KOPT-K1 (cell line): ENCODE measurements around the gene TEX44.
"Not testable (repeated sequence)": the region's sequence is repeated elsewhere in the genome, so short reads cannot be mapped to it uniquely, and the experiment has no call there.

Experiments used
- H3K27ac ChIP-seq: fragments of 200-600 bp; sonication (generic); 2 replicates; pipeline ENCODE4 v1.5.1; 2016; ENCODE audit warnings: antibody characterized with exemption, mild to moderate bottlenecking, low read depth, low read length; ENCODE audit not compliant: poor library complexity, severe bottlenecking
- H3K36me3 ChIP-seq: fragments of 200-600 bp; sonication (generic); 2 replicates; pipeline ENCODE4 v1.5.1; 2017; ENCODE audit warnings: antibody characterized with exemption, mild to moderate bottlenecking, low read length, moderate library complexity; ENCODE audit not compliant: insufficient read depth
- H3K9me3 ChIP-seq: fragments of 200-600 bp; sonication (generic); 2 replicates; pipeline ENCODE4 v1.5.1; 2017; ENCODE audit warnings: antibody characterized with exemption, low read length, mild to moderate bottlenecking; ENCODE audit not compliant: insufficient read depth, poor library complexity, severe bottlenecking

Gene TEX44

DNA sequence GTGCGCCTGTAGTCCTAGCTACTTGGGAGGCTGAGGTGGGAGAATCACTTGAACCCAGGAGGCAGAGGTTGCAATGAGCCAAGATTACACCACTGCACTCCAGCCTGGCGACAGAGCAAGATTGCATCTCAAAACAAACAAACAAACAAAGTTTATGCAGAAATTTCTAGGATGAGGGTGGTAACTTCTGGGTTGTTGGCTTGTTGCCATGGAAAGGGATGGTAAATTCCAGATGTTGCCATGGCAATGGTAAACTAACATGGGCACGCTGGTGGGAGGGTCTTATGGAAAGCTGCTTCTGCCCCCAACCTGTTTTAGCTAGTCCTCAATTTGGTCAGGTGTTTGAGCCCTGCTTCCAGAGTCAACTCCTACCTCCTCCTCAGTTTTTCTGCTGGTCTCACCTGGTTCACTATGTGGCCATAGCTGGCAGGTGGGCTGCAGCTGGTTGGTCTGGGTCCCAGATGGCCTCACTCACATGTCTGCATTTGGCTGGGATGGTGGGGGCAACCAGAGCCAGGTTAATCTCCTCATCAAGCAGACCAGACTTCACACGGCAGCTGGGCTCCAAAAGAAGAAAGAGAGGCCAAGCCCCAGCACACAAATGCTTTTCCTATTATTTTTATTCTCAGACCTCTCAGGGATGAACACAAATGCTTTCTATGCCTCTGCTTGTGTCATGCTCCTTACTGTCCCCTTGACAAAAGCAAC is 26.6 kb upstream of the TEX44 start:
- no peak overlapping the region for H3K27ac ChIP-seq
- no peaks in the 10 kb centered on the region for H3K9me3 ChIP-seq
- no peaks in the 10 kb centered on the region for H3K36me3 ChIP-seq

GRCh38 chr2:231567159-231567558 is 25.5 kb upstream of the TEX44 start:
- Histone ChIP-seq H3K36me3 (no peaks in the 10 kb centered on the region), H3K9me3 (no peaks in the 10 kb centered on the region), H3K27ac (no peak overlapping the region)

GRCh38 chr2:231568098-231568784 is 24.4 kb upstream of the TEX44 start:
- Histone ChIP-seq H3K9me3 (no peaks in the 10 kb centered on the region), H3K27ac (no peak overlapping the region), H3K36me3 (no peaks in the 10 kb centered on the region)

DNA sequence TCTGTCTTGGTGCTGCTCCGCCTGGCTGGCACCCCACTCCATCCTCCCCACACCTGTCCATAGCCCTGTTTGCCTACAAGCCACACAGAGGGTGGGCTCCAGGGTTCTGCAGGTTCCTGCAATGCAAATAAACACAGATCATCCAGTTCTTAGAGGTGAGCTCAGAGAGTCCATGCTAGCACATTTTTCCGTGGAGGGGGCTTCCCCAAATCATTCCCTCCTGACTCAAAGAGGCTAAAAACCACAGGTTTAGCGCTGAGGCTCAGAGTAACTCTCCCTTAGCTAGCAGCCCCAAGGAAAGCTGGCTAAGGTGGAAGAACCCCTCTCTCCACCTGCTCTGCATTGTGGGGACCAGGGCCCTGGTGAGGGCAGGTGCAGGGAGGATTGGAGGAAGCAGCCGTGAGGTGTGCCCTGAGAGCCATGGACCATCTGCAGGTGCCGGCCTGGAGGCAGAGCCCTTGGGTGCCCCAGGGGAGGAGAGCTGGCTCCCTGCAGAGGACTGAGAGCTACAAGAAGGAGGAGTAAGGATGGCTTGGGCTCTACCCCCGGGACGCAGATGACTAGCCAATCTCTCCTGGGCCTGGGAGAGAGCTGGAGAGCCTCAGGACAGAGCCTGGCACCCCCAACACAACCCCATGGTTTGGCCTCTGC is 23.8 kb upstream of the TEX44 start:
- Histone ChIP-seq H3K9me3 (no peaks in the 10 kb centered on the region), H3K27ac (no peak overlapping the region), H3K36me3 (no peaks in the 10 kb centered on the region)

DNA sequence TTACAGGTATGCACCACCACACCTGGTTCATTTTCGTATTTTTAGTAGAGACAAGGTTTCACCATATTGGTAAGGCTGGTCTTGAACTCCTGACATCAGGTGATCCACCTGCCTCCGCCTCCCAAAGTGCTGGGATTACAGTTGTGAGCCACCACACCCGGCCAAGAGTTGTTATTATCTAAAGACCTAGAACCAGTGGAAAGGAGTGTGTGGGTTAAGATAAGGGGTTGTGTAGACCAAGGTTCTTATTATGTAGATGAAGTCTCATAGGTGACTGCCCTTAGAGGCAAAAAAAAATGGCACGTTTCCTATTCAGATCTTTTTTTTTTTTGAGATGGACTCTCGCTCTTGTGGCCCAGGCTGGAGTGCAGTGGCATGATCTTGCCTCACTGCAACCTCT is 21.7 kb upstream of the TEX44 start:
- H3K36me3 ChIP-seq: not testable (repeated sequence)

DNA sequence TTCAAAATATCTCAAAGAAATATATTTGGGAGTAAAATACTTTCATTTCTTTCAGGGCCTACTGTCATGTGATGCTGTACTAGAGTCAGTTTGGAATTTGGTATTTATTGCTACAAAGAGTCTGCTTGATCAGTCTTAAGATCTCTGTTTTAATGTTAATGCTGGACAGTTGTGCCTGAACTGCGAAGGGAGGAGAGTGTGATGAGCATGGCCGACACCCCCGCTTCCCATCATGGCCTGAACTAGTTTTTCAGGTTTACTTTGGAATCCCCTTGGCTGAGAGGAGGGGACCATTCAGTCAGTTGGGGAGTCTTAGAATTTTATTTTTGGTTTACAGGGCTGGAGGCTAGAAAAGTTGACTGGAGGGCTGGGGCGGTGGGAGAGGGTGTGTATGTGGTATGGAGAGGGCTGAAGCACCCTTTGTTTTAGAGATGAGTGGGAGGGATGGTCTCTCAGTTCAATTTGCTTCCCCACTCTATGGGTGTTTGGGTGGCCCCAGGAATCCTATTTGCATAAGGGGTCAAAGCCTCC is 20.9 kb upstream of the TEX44 start:
- H3K36me3 ChIP-seq: no peaks in the 10 kb centered on the region
- no peaks in the 10 kb centered on the region for H3K9me3 ChIP-seq
- no peak overlapping the region for H3K27ac ChIP-seq

More for the DNA sequence above, 21.7 kb upstream of the TEX44 start:
- H3K9me3 ChIP-seq, H3K27ac ChIP-seq: not testable (repeated sequence)

GRCh38 chr2:231573096-231573495 is 19.6 kb upstream of the TEX44 start:
- Histone ChIP-seq H3K27ac (no peak overlapping the region), H3K36me3 (no peaks in the 10 kb centered on the region)

DNA sequence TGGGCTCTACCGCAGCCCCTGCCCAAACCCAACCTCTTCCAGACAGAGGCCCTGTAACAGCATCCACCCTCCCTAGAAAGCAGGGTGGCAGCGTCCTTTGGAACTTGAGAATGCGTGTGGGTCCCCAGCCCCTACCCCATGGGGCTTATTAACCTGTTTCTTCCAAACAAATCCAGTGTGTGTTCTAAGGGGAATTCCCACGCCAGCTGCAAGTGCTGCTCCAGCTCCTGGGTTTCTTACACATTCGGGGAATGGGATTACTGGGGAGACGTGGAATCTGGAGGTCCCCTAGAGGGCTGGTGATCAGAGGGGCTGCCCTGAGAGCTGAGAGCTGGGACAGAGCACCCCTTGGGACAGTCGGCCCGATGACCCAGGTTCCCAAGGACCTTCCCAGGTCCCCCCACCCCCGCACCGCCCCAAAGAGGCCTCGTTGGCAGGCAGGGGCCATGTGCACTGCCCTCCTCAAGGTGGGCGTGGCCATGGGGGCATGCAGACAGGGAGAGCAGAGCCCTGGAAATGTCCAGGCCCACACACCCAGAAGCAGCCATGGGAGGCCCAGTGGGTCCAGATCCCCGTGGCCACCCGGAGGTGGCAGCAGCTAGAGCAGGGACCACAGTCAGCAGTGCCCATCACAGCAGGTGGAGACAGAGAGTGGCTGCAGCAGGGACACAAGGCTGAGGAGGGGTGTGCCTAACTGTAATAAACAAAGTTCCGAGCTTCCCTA is 18.8 kb upstream of the TEX44 start:
- Histone ChIP-seq H3K9me3 (no peaks in the 10 kb centered on the region), H3K27ac (no peak overlapping the region), H3K36me3 (no peaks in the 10 kb centered on the region)

More at GRCh38 chr2:231573096-231573495, 19.6 kb upstream of the TEX44 start:
- no peaks in the 10 kb centered on the region for H3K9me3 ChIP-seq

DNA sequence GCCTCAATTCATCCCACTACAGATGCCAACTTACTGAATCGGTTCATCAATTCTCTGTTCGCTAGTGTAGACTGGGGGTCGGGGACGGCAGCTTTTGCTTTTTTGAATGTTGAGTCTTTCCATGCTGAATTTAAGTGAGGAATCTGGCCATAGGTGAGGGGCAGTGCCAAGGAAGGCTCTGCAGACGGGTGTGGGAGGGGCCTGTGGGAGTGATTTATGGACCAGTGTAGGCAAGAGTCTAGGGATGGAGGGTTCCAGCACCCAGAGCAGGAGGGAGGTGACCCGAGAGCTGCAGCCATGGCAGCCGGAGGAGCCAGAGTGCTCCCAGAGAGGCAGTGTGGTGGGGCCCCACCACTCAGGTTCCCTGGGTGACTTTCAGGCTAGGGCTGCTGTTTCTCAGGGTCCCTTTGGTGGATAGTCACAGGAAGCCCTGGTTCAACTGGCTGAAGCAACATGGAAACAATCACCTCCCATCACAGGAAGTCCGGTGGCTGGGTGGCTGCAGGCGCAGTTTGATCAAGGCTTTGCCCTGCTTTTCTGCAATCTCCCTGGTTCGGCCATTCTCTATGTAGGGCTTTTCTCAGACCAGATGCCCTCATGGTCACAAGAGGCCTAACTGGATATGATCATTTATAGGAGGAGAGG is 16.9 kb upstream of the TEX44 start:
- no peaks in the 10 kb centered on the region for H3K36me3 ChIP-seq
- no peak overlapping the region for H3K27ac ChIP-seq
- no peaks in the 10 kb centered on the region for H3K9me3 ChIP-seq

- Histone ChIP-seq H3K36me3 (no peaks in the 10 kb centered on the region), H3K27ac (no peak overlapping the region), H3K9me3 (no peaks in the 10 kb centered on the region)
Observed at GRCh38 chr2:231576465-231576864, 16.2 kb upstream of the TEX44 start.

DNA sequence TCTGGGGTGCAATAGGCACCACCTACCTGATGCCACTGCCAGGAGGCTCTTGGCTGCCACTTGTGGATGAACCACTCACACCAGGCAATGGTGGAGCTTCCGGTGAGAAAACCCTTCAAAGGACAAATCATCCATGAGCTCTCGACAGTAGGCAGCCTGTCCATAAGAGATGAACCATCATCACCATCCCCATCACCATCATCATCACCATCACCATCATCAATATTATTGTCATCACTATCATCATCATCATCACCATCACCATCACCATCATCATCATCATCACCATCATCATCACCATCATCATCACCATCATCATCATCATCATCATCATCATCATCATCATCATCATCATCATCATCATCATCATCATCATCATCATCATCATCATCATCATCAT is 14.0 kb upstream of the TEX44 start:
- not testable (repeated sequence) for H3K9me3 ChIP-seq, H3K36me3 ChIP-seq, H3K27ac ChIP-seq

- Histone ChIP-seq H3K27ac (no peak overlapping the region), H3K36me3 (no peaks in the 10 kb centered on the region), H3K9me3 (no peaks in the 10 kb centered on the region)
Observed at GRCh38 chr2:231579560-231579959, 13.1 kb upstream of the TEX44 start.

GRCh38 chr2:231581328-231581727 is 11.3 kb upstream of the TEX44 start:
- Histone ChIP-seq H3K9me3 (no peaks in the 10 kb centered on the region), H3K27ac (no peak overlapping the region), H3K36me3 (no peaks in the 10 kb centered on the region)

DNA sequence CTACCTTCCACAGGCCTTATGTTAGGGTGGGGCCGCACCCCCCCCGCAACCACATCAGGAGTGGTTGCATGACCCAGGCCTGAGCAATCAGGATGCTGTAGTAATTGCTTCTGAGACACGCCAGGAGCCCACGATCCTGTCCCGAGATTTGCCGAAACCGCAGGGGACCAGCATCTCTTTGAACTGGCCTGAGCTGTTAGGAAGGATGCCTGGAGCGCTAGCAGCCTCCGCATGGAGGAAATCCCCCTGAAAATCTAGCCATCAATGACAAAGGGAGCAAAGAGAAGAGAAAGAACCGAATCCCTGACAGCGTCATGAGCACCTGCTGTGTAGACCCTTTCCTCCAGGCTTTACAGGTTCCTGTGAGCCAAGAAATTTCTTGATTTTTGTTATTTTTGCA is 8.7 kb upstream of the TEX44 start:
- H3K36me3 ChIP-seq: no peaks in the 10 kb centered on the region
- H3K9me3 ChIP-seq: no peaks in the 10 kb centered on the region
- H3K27ac ChIP-seq: no peak overlapping the region
